NOMO-1 (cell line): ENCODE results near the gene SKIC8.
"Not testable (repeated sequence)": the region's sequence is repeated elsewhere in the genome, so short reads cannot be mapped to it uniquely, and the experiment has no call there.

ENCODE experiments used
- DNase-seq, 2 experiments: peaks; one replicate each; lab custom pipeline; 2025; ENCODE audit not compliant: unreplicated experiment in 2 of 2; lab: John Stamatoyannopoulos, UW

The SKIC8 gene

DNA sequence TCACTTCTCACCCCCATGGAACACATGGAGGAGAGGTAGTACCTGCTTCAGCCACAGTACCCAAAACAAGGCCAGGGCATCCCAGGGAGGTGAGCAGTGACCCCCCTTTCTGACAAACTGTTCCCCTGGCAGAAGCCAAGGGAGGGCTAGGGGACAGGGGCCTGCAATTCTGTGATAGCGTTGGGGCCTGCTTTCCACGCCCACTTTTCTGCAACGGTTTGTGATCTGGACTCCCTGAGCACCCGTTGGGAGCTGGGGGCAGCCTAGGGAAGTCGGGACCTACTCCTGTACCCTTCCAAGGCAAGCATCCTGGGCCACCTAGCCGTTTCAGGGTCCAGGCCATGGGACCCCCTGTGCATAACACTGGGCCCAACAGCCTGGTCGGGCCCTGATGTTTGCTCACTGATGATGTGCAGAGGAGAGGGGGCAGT is 36.0 kb downstream of the SKIC8 start:
- no peak for DNase-seq

DNA sequence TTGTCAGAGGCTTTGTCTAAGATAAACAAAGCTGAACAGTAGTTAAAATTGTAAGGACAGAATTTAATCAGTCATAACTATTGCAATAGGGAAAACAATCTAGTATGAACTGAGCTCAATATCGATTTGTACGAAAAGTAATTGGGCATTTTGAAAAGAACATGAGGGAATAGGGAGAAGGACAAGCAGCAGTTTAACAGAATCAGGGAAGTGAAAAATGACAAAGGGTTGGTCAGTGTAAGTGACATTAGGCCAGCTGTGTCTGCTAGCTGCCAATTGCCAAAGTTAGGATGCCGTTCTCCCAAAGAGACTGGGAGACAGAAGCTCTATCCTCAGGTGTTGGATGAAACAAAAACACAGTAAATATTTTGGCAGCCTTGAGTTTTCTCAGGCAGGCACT is 38.3 kb downstream of the SKIC8 start:
- no peak for DNase-seq

DNA sequence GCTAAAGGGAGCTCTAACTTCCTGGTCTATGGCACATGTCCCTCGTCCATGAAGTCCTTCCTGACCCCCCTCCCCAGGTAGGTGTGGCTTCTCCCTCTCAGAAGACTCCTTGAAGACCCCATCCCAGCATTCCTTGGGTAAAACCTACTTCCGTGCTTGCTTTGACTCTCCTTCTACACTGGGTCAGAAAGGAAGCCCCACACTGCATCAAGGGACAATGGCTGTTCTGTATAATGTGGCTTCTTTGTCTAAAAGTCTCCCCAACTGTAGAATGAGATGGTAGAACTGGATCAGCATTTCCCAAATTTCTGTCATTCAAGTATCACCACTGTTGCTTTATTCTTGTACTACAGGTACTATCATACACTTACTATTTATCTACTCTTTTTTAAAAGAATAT is 38.9 kb downstream of the SKIC8 start:
- DNase-seq: no peak

DNA sequence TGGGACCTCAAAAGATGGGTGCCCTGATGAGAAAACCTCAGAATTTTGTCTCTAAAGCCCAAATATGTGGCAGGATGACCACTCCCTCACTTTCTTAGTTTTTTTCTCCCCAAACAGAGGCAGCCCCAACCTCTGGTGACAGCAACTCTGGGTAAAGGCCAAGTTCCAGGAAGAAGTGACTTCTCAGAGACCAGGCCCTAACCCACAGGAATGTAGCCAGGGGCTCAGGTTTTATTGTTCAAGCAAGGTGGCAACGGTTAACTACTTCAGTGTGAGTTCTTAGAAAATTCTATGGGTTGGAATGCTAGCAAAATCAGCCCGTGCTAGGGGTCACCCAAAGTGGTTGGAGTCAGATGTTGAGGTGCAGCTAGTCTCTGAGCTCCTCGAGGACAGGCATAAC is 40.2 kb downstream of the SKIC8 start:
- no peak for DNase-seq

DNA sequence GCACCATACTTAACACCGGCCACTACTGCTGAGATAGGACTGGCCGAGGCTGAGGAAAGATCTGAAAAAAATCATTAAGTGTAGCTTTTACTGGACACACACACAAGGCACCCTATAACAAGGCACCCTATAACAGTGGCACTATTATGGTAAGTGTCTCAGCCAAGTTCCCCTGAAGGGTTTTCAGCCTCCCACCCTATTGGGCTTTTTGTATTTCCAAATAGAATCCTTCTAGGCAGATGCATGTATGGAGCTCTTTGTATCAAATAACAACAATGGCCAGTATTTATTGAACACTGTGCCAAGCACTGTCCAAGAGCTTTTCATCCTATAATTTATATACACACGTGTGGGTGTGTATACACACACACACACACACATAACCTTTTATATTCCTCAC is 41.7 kb downstream of the SKIC8 start:
- DNase-seq: no peak

DNA sequence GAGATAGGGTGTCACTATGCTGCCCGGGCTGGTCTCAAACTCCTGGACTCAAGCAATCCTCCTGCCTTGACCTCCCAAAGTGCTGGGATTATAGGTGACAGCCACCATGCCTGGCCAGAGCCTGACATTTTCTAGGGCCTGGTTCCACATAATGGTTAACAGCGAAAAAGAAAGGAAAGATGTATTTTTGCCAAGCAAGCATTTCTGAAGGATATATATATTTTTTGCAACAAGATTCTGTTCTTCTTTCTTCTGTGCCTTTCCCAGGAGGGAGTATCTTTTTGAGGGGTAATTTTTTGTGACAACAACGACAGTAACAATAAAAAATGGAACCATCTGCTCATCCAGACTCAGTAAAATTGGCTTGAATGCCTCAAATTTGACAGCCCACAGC is 43.4 kb downstream of the SKIC8 start:
- no peak for DNase-seq

DNA sequence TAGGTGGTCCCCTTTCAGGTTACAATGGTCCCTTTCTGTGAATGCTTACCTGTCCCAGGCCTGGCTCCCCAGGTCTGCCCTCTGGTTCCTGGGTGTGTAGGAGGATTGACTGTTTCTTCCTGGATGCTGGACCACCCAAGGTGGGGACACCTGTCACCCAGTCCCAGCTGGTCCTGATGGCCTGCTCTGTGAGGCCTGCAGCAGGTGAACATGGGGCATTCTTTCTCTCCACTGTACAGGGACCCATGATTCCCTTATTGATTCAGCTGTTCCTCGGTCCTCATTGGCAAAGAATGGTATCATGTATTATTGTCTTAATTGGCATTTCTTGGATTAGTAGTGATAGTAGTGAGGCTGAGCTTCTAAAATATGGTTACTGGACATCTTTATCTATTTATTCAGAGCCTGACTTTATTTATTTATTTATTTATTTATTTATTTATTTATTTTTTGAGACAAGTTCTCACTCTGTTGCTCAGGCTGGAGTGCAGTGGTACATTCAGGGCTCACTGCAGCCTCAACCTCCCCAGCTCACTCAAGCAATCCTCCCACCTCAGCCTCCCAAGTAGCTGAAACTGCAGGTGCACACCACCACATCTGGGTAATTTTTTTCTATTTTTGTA is 43.9 kb downstream of the SKIC8 start:
- DNase-seq: no peak

DNA sequence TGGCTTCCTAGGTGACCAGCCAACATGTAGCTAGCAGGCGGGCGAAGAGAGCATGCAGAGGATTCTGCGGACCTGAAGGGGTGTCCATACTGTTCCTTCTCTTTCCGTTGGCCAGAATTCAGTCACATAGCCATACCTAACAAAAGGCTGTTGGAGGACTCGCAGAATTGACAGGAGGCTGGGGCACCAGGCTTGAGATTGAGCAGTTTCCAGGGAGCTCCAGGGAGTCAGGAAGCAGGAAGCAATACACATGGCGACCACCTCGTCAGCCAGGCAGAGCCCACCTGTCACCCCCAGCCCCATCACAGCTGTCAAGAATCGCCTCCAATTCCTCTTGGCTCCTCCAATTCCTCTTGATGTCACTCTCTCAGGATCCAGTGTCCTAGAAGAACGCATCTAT is 48.3 kb downstream of the SKIC8 start:
- DNase-seq: no peak

DNA sequence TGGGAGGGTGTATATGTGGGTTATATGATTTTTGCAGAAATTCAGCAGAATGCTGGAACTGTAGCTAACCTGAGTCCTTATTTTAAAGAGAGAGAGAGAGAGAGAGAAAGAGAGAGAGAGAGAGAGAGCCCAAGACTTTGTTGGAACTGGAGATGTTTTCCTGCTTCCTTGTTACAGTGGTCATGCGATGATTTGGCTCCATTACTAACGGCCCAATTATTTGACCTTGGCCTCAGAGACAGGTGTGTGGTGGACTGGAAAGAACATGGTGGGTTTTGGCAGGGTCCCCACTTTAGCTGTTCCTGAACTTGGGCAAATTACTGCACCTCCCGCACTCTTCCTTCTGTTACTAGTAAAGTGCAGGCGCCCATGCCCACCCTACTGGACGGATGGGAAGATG is 50.3 kb downstream of the SKIC8 start:
- no peak for DNase-seq

DNA sequence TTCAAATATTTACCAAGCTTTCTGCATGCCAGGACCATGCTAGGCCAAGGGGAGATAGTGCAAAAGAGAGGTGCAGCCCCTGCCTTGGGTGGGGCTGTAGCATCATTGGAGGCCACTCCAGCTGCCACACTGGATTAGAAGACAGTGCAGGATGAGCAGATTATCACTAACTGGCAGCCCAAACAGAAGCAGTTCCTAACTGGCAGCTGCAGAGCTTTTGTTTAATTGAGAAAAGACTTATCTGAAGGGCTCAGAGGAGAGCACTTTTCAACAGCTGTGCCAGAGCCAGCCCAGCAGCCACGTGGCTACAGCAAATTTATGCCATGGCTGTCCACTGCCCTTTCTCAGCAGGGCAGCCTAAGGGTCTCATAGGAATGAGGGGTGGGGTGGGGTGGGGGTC is 51.5 kb downstream of the SKIC8 start:
- DNase-seq: no peak

DNA sequence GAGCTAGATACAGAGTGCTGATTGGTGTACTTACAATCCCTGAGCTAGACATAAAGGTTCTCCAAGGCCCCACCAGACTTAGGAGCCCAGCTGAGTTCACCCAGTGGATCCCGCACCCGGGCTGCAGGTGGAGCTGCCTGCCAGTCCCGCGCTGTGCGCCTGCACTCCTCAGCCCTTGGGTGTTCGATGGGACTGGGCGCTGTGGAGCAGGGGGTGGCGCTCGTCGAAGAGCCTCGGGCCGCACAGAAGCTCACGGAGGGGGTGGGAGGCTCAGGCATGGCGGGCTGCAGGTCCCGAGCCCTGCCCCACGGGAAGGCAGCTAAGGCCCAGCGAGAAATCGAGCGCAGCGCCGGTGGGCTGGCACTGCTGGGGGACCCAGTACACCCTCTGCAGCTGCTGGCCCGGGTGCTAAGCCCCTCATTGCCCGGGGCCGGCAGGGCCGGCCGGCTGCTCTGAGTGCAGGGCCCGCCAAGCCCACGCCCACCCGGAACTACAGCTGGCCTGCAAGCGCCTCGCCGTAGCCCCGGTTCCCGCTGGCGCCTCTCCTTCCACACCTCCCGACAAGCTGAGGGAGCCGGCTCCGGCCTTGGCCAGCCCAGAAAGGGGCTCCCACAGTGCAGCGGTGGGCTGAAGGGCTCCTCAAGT is 53.3 kb downstream of the SKIC8 start:
- DNase-seq: not testable (repeated sequence)

DNA sequence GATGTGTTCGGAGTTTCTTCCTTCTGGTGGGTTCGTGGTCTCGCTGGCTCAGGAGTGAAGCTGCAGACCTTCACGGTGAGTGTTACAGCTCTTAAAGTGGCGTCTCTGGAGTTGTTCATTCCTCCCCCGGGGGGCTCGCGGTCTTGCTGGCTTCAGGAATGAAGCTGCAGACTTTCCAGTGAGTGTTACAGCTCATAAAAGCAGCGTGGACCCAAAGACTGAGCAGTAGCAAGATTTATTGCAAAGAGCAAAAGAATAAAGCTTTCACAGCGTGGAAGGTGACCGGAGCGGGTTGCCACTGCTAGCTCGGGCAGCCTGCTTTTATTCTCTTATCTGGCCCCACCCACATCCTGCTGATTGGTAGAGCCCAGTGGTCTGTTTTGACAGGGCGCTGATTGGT is 54.0 kb downstream of the SKIC8 start:
- DNase-seq: not testable (repeated sequence)

DNA sequence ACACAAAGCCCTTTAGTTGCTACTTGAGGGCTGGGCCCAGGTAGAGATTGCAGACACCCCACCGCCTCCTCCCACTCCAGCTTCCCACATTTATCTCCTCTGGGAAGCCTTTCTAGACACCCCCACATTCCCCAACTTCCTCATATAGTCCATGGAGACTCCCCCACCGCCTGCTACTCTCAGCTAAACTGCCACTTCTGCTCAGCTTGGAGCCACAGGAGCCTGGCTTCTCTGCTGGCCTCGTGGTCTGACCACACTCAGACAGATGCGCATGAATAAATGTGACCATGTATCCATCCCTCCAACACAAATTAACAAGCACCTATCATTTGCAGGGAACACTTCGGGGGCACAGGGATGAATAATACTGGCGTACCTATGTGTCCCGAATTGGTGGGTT is 54.5 kb downstream of the SKIC8 start:
- no peak for DNase-seq

DNA sequence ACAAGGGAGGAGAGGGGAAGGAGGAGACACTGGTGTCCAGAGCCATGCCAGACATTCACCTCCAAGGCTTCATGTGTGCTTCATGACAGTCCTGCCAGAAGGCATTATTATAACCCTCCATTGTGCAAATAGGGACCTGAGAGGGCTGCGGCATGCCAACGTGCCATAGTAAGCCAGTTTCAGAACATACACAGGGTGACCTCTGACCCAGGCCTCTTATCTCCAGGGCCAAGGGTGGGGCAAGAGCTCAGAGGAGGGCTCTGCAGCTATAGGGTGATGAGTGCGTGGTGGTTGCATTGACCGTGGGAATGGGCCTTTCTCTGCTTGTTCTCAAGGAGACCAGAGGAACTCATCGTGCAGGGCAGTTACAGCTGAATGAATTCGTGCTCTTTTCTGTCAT is 55.3 kb downstream of the SKIC8 start:
- no peak for DNase-seq

DNA sequence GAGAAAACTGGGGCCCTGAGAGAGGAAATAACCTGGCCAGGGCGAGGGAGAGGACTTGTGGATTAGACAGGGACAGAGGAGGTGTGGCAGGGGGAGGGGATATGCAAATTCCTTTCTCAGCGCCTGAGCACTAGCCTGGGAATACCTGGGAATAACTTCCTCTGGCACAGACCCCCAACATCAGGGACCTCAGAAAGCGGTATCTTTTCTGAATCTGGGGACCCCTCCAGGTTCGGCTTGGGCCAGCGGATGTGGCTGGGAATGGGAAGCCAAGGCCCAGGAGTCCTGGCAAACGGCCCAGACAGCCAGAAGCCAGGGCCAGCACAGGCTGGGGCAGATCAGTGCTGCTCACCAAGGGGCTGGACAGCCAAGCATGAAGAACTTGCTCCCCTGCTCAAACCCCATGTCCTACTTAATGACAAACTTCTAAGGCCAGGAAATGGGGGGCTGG is 55.9 kb downstream of the SKIC8 start:
- no peak for DNase-seq

DNA sequence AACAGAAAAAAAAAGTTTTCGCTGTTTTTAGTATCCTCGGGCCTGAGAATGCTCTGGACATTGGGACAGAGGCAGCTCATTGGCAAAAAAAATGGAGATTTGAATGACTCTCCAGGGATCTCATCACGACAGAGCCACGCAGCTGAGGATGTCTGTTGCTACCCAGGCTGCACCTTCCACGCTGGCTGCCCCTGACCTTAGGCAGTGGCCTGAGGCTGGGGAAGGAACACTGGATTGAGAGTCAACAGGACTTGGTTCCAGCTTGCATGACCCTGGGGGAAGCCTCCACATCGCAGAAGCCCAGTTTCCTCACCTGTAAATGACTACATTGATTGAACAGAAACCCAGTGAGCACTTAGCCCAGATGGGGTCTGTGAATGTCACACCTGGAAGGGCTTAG is 56.4 kb downstream of the SKIC8 start:
- no peak for DNase-seq

DNA sequence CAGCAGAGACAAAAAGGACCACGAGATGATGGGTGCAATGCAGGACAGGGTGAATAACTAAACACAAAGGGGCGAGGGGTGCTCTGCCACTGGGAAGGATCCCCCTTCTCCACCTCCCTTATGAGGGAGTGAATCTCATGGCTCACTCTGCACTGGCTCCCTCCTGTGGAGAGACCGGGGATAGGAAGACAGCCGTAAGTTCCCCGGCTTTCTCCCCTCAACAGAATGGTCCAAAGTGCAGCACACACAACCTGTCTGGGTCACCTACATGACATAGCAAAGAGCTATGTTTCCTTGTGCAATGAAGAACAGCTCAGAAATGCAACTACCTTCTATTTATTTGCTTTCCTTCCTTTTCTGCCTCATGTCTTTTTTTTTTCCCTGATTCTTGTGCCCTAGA is 57.3 kb downstream of the SKIC8 start:
- peak in 1 of 2 experiments; percentile 39 for DNase-seq

DNA sequence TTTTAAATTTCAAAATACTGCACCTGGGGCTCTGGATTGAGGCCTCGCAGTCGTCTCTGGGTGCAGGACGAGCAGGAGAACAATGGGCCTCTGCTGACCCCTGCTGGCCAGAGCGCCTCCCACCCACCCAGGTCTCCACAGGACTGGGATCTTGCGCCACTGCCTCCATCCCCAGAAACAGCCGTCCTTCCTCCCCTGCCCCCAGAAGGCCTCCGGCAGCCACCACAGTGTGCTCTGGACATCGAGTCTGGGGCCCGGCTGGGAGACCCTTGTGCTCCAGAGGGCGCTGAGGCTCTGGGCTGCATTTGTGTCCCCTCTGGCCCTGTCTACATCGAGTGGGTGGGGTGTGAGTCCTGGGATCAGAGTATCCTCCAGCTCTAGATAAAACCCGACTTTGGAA is 58.4 kb downstream of the SKIC8 start:
- DNase-seq: peak; percentile 59 to 75

DNA sequence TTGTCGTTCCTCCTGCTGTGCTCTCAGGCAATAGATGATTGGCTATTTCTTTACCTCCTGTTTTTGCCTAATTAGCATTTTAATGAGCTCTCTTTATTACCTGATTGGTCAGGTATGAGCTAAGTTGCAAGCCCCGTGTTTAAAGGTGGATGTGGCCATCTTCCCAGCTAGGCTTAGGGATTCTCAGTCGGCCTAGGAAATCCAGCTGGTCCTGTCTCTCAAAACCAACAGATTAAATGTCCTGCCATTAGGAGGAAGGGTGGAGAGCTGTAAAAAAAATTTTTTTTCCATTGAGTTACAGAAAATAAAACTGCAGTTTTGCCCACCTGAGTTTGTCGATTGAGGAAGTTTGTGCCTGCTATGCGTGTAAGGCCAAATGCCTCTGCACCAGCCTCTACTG is 59.6 kb downstream of the SKIC8 start:
- no peak for DNase-seq

DNA sequence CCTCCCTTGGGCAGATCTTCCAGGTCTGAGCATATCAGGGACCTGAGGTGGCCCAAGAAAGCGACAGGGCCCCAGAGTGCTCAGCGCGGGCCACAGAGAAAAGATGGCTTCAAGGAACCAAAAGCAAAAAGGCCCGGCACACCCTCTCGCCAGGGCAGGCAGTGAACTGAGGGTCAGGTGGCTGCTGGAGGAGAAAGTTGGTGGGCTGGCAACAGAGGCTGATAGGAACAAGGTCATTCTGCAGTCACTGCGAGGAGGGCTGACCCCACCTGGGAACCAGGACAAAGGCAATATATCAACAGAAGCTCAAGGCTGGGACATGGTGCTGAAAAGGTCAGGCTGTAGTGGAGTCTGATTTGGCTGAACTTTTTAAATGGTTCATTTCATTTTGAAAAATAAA is 62.3 kb downstream of the SKIC8 start:
- DNase-seq: no peak

DNA sequence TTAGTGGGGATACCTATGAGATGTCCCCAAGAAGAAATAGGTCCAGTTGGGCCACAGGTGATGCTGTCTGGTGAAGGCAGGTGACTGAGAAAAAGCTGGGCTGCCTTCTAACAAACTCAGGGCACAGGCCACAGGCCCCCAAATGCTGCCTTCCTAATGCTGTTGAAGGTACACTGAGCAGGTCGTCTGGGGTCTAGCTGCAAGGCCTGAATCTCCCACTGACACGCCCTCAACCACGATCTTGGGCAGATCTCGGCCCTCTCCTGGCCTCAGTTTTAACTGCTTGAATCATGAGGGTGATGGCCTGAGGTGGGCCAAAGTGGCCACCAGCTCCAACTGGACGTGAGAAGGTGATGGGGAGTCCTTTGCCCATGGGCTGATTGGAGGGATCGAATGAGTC is 62.9 kb downstream of the SKIC8 start:
- no peak for DNase-seq

DNA sequence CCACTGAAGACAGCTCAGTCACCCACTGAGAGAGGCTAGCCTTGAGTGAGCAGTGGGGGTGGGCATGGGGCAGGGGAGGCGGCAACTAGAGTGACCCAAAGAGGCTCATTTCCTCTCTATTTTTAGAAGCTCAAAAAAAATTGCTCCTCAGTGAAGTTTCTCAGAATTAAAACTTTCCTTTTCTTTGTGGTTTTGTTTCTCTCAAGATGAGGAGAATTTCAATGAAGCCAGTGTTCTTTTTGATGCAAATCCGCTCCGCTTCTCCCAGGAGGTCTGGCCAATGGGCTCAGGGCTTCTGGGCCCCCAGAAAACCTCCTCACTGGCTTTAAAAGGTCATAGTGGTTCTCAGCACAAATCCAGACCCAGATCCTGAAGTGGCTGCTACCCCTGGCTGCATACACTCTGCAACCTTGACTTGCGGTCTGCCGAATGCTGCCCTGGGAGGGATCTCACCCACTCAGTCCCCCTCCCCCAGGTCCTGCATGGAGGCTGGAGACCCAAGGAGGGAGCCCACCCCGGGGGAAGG is 64.8 kb downstream of the SKIC8 start, which contains the start of gene ACSBG1:
TSS of gene ACSBG1 (minus strand) at position 51 of the 526 bp plus-strand sequence. CDS start 64 bp downstream, outside the sequence.
- no peak for DNase-seq
